Measurements from ENCODE around the gene BEGAIN. TPM values are rescaled to one million over a fixed set of nuclear protein-coding genes. Genes with fewer than 3 reads are reported as not detected.

Gene BEGAIN
- total RNA-seq, 4 donors from 2014 or later = 0.27 to 2.5 (median 0.37) TPM; not detected in 1

DNA sequence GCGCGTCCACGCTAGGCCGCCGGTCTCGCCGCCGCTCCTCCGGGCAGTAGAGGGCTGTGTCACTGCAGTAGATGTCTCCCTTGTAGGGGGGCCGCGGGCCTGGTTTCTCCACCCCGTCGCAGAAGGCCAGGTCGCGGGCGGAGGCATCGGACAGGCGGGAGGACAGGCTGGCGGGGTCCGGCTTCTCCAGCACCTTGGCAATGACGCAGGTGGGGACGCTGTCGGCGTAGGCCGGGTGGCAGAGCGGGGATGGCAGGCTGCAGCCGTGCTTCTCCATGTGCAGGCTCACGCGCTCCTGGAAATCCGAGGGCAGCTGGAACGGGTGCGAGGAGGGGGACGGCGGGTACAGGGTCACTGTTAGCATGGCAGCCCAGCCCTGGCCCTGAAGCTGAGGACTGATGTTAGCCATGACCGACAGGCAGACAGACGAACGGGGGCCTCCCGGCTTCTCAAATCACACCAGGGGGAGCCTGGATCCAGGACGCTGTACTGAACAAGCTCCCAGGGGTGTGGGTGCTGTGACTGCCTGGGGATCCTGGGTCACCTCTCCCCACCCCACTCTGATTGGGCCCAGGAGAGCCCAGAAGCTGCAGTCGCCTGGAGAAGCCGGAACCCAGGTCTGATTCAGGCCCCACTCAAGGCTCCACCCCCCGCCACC lies 48.1 kb downstream of the BEGAIN start:
- H3K27ac ChIP-seq = no peak overlapping the region
- no peak overlapping the region for H3K4me3 ChIP-seq
- in situ Hi-C loops (cut with MboI; ENCODE audit: low pct_ligation_motif_present in 1 of 4, low pct_unique_long_range_greater_than_20kb in 1 of 4, low sequenced_read_pairs in 3 of 4) = no loop called here
- no peak for TF ChIP-seq POLR2A (IDR thresholded peaks at IDR 0.05)
- no peak for TF ChIP-seq POLR2AphosphoS5 (IDR thresholded peaks at IDR 0.05)
- intact Hi-C loops (cut with DNase I; ENCODE audit: low total_unique reads) = no loop called here
- 95% methylated on average over 42 of the region's 42 CpGs; no CpG with 5 or more reads in 1 of the 2 donors for WGBS, 2 donors (ENCODE audit: low coverage in 1 of 2)
- peak; percentile 4 for DNase-seq
- H3K27me3 ChIP-seq = no peaks in the 10 kb centered on the region
- no peaks in the 10 kb centered on the region for H3K9me3 ChIP-seq
- H3K36me3 ChIP-seq = no peaks in the 10 kb centered on the region
- H3K4me1 ChIP-seq = peaks cover 0 to 1% (median 0%) of the 10 kb centered on the region in 4 donors

DNA sequence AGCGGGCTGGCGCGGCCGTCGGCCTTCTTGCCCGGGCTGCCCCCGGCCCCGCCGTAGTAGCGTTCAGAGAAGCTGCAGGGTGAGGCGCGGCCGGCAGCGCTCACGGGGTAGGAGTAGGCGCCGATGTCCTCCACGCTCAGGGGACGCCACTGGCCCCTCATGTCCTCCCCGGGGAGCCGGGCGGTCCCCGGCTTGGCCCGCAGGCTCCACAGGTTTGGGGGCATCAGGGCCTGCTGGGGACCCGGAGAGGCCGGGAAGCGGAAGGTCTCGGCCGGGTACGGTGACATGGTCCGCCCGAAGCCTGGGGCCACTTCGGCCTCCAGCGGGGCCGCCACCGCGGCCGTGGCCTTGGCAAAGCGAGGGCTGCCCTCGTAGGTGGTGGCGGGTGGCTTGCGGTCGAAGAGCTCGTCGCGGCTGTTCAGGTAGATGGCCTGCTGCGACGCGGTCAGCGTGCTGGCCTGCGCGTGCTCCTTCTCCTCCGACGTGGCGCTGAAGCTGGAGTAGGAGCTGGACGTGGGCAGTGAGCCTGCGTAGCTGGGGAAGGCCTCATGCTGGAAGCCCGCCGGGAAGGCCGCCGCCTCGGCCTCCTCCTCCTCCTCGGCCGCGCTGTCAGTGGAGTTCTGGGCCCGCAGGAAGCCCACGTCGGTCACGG lies 48.7 kb downstream of the BEGAIN start:
- DNase-seq = peak; percentile 4
- intact Hi-C loops (cut with DNase I; ENCODE audit: low total_unique reads) (no loop called here), in situ Hi-C loops (cut with MboI; ENCODE audit: low pct_ligation_motif_present in 1 of 4, low pct_unique_long_range_greater_than_20kb in 1 of 4, low sequenced_read_pairs in 3 of 4) (no loop called here)
- no peaks in the 10 kb centered on the region for H3K27me3 ChIP-seq
- H3K4me3 ChIP-seq = no peak overlapping the region
- no peak overlapping the region for H3K27ac ChIP-seq
- TF ChIP-seq POLR2AphosphoS5 (IDR thresholded peaks at IDR 0.05) (no peak), EP300 (IDR thresholded peaks at IDR 0.05; ENCODE audit: low read depth) (no peak), POLR2A (IDR thresholded peaks at IDR 0.05) (no peak)
- TF ChIP-seq, protein P1, sequence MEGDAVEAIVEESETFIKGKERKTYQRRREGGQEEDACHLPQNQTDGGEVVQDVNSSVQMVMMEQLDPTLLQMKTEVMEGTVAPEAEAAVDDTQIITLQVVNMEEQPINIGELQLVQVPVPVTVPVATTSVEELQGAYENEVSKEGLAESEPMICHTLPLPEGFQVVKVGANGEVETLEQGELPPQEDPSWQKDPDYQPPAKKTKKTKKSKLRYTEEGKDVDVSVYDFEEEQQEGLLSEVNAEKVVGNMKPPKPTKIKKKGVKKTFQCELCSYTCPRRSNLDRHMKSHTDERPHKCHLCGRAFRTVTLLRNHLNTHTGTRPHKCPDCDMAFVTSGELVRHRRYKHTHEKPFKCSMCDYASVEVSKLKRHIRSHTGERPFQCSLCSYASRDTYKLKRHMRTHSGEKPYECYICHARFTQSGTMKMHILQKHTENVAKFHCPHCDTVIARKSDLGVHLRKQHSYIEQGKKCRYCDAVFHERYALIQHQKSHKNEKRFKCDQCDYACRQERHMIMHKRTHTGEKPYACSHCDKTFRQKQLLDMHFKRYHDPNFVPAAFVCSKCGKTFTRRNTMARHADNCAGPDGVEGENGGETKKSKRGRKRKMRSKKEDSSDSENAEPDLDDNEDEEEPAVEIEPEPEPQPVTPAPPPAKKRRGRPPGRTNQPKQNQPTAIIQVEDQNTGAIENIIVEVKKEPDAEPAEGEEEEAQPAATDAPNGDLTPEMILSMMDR (IDR thresholded peaks at IDR 0.05) = no peak
- peaks cover 0 to 8% (median 4%) of the 10 kb centered on the region in 4 donors for H3K4me1 ChIP-seq
- no peaks in the 10 kb centered on the region for H3K9me3 ChIP-seq
- 97% methylated on average over 67 of the region's 69 CpGs; no CpG with 5 or more reads in 1 of the 2 donors for WGBS, 2 donors (ENCODE audit: low coverage in 1 of 2)
- H3K36me3 ChIP-seq = no peaks in the 10 kb centered on the region

DNA sequence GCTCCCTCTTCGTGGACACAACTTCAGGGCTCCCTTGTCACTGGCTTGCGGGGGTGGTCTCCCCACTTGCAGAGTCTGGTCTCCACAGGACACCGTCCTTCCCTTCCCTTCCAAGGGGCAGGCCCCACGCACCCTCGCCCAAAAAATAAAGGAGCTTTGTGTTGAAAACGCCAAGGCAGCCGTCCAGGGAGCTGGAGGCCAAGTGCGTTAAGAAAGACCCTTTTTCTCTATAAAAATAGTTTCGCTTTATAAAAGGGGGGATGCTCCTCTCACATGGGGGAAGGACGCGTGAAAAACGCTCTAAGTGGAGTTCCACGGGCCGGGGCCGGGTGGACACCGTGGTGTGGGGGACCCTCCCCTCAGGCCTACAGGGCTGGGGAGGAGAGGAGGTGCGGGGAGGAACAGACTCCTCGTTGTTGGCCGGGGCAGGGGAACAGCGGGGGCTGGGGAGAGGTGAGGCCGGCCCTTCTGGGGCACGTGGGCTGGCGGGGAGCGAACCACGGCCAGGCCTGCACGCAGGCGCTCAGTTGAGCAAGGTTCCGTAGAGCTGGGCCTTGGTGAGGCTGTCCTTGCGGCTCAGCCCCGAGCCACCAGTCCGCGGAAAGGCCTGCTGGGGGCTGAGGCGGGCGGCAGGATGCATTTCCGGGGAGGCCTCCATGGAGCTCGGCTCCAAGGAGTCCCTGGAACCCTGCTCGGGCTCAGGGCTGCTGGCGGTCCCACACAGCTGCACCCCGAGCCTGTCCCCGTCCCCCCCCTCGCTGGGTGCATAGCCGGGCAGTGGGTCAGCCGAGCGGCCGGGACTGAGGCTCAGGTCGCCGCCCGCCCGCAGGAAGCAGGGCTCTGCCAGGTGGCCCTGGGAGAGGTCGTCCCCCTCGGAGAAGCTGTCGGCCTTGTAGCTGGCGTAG lies 49.5 kb downstream of the BEGAIN start:
- peak; percentile 7 for DNase-seq
- no peaks in the 10 kb centered on the region for H3K9me3 ChIP-seq
- intact Hi-C loops (cut with DNase I; ENCODE audit: low total_unique reads) (no loop called here), in situ Hi-C loops (cut with MboI; ENCODE audit: low pct_ligation_motif_present in 1 of 4, low pct_unique_long_range_greater_than_20kb in 1 of 4, low sequenced_read_pairs in 3 of 4) (no loop called here)
- H3K27me3 ChIP-seq = no peaks in the 10 kb centered on the region
- H3K27ac ChIP-seq = no peak overlapping the region
- no peak overlapping the region for H3K4me3 ChIP-seq
- 90 to 91% methylated on average over 4 to 49 of the region's 53 CpGs for WGBS, 2 donors (ENCODE audit: low coverage in 1 of 2)
- no peaks in the 10 kb centered on the region for H3K36me3 ChIP-seq
- peaks cover 0 to 15% (median 11%) of the 10 kb centered on the region in 4 donors for H3K4me1 ChIP-seq
- TF ChIP-seq, protein P1 (IDR thresholded peaks at IDR 0.05) = no peak
- TF ChIP-seq POLR2A (IDR thresholded peaks at IDR 0.05) = no peak
- no peak for TF ChIP-seq EP300 (IDR thresholded peaks at IDR 0.05; ENCODE audit: low read depth)
- no peak for TF ChIP-seq POLR2AphosphoS5 (IDR thresholded peaks at IDR 0.05)

DNA sequence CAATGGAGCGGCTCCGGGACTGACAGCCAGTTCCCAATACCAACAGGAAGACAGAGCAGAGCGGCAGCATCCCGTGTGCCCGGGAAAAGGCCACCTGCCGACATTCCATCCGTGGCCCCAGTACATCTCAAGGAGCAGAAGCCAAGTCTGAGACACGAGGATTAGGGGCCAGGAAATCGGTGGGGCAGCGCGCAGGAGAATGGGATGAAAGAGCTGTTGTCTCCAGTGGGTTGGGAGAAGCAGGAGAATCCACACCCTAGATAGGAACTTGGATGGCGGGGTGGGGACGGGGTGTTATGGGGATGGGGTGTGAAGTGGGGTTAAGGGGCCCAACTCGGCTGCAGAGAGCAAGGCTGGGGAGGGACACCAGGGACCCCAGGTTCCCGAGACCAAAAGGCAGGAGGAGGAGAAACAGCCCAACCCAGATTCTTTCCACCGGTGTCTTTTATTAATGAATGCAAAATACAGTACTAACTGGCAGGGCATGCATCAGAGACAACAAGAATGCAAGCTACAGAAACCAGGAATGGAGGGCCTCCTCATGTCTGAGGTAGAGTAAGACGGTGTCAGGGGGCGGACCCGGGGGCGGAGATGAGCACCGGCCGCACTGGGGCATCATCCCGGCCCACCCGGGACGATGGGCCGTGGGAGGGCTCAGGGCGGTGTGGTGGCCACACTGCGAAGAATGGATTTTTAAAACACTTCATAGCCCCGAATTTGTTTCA lies 50.3 kb downstream of the BEGAIN start:
- H3K4me1 ChIP-seq = peaks cover 0 to 15% (median 11%) of the 10 kb centered on the region in 4 donors
- intact Hi-C loops (cut with DNase I; ENCODE audit: low total_unique reads) (no loop called here), in situ Hi-C loops (cut with MboI; ENCODE audit: low pct_ligation_motif_present in 1 of 4, low pct_unique_long_range_greater_than_20kb in 1 of 4, low sequenced_read_pairs in 3 of 4) (no loop called here)
- no peak overlapping the region for H3K4me3 ChIP-seq
- WGBS, 2 donors (ENCODE audit: low coverage in 1 of 2) = 87 to 90% methylated on average over 6 to 29 of the region's 29 CpGs
- H3K27me3 ChIP-seq = no peaks in the 10 kb centered on the region
- no peak overlapping the region for H3K27ac ChIP-seq
- H3K9me3 ChIP-seq = no peaks in the 10 kb centered on the region
- TF ChIP-seq, protein P1 (IDR thresholded peaks at IDR 0.05) = no peak
- H3K36me3 ChIP-seq = no peaks in the 10 kb centered on the region
- DNase-seq = peak; percentile 6
